GM19397 (cell line): Measurements from ENCODE around the gene APPL2.

Source experiments
- ATAC-seq: cut with Tn5 transposase; IDR thresholded peaks from one replicate; pipeline ENCODE4 v1.9.1; 2021; ENCODE audit warnings: mild to moderate bottlenecking, moderate library complexity; ENCODE audit not compliant: unreplicated experiment

APPL2 gene

GRCh38 chr12:105224399-105224798 lies 11.6 kb downstream of the APPL2 start:
- no peak for ATAC-seq

GRCh38 chr12:105223884-105224283 lies 12.1 kb downstream of the APPL2 start:
- no peak for ATAC-seq

GRCh38 chr12:105223352-105223845 lies 12.6 kb downstream of the APPL2 start:
- no peak for ATAC-seq

GRCh38 chr12:105222726-105223351 lies 13.1 kb downstream of the APPL2 start:
- ATAC-seq: no peak

GRCh38 chr12:105222284-105222655 lies 13.7 kb downstream of the APPL2 start:
- ATAC-seq: no peak

- ATAC-seq: no peak
These were observed 14.2 kb downstream of the APPL2 start for GRCh38 chr12:105221583-105222283.

GRCh38 chr12:105220929-105221290 lies 15.1 kb downstream of the APPL2 start:
- ATAC-seq: no peak

- ATAC-seq: no peak
These were observed 15.6 kb downstream of the APPL2 start for GRCh38 chr12:105220150-105220928.

GRCh38 chr12:105219261-105220028 lies 16.5 kb downstream of the APPL2 start:
- ATAC-seq: no peak

GRCh38 chr12:105218434-105218833 lies 17.5 kb downstream of the APPL2 start:
- ATAC-seq: no peak

- ATAC-seq: no peak
These were observed 21.2 kb downstream of the APPL2 start for GRCh38 chr12:105214670-105215375.

GRCh38 chr12:105214148-105214547 lies 21.8 kb downstream of the APPL2 start:
- no peak for ATAC-seq

- ATAC-seq: no peak
These were observed 23.5 kb downstream of the APPL2 start for GRCh38 chr12:105212438-105212837.

- ATAC-seq: no peak
These were observed 26.9 kb downstream of the APPL2 start for GRCh38 chr12:105209091-105209490.

- ATAC-seq: no peak
These were observed 29.1 kb downstream of the APPL2 start for GRCh38 chr12:105206686-105207374.

- no peak for ATAC-seq
These were observed 30.5 kb downstream of the APPL2 start for GRCh38 chr12:105205322-105206048.

GRCh38 chr12:105204916-105205315 lies 31.1 kb downstream of the APPL2 start:
- ATAC-seq: no peak

GRCh38 chr12:105204127-105204526 lies 31.8 kb downstream of the APPL2 start:
- no peak for ATAC-seq

- no peak for ATAC-seq
These were observed 33.8 kb downstream of the APPL2 start for GRCh38 chr12:105202202-105202601.
